ENCODE measurements around the gene MIP. TPM values are rescaled to one million over a fixed set of nuclear protein-coding genes. Genes with fewer than 3 reads are reported as not detected.

Gene MIP
- total RNA-seq, 1 donor from 2014 or later = not detected

DNA sequence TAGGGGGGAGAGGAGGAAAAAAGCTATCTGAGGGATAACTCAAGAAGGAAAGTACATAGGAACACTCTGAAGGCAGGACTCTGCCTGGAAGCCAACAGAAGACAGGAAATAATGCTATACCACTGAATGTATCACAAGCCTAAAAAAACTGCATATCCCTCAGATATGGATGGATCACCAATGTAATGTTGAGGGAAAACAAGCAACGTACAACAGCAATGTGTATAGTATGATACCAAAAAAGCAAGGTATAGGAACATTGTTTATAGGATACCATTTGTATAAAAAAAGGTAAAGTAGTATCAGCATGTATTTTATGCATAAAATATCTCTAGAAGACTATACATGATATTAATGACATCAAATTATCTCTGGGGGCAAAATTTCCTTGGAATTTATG, 30.1 kb upstream of the MIP start:
- TF ChIP-seq, protein P1, sequence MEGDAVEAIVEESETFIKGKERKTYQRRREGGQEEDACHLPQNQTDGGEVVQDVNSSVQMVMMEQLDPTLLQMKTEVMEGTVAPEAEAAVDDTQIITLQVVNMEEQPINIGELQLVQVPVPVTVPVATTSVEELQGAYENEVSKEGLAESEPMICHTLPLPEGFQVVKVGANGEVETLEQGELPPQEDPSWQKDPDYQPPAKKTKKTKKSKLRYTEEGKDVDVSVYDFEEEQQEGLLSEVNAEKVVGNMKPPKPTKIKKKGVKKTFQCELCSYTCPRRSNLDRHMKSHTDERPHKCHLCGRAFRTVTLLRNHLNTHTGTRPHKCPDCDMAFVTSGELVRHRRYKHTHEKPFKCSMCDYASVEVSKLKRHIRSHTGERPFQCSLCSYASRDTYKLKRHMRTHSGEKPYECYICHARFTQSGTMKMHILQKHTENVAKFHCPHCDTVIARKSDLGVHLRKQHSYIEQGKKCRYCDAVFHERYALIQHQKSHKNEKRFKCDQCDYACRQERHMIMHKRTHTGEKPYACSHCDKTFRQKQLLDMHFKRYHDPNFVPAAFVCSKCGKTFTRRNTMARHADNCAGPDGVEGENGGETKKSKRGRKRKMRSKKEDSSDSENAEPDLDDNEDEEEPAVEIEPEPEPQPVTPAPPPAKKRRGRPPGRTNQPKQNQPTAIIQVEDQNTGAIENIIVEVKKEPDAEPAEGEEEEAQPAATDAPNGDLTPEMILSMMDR (IDR thresholded peaks at IDR 0.05) = no peak
- TF ChIP-seq EZH2phosphoT487 (IDR thresholded peaks at IDR 0.05) (no peak), EZH2 (IDR thresholded peaks at IDR 0.05) (no peak)
- H3K4me3 Mint-ChIP-seq = no peak overlapping the region
- peaks cover 9% of the 10 kb centered on the region for H3F3A ChIP-seq (ENCODE audit: low read depth)
- no peaks in the 10 kb centered on the region for H3K36me3 ChIP-seq
- no peak overlapping the region for H2AFZ ChIP-seq (replicated peaks)
- H3K36me3 Mint-ChIP-seq = peaks cover 5% of the 10 kb centered on the region
- no peaks in the 10 kb centered on the region for H4K20me1 ChIP-seq (ENCODE audit: low read depth)
- H3K27ac ChIP-seq = no peak overlapping the region
- DNase-seq (ENCODE audit: low spot score) = no peak
- H3K4me3 ChIP-seq = no peak overlapping the region
- H3K4me1 Mint-ChIP-seq = peaks cover 9% of the 10 kb centered on the region
- no peak overlapping the region for H3K4me2 ChIP-seq
- peaks cover 14% of the 10 kb centered on the region for H3K9me3 Mint-ChIP-seq
- no peak overlapping the region for H3K27ac Mint-ChIP-seq
- no peaks in the 10 kb centered on the region for H3K4me1 ChIP-seq
- no peaks in the 10 kb centered on the region for H3K79me2 ChIP-seq (ENCODE audit: low read depth)
- H3K27me3 Mint-ChIP-seq (ENCODE audit: insufficient read depth, low read depth) = peaks cover 33% of the 10 kb centered on the region
- peaks cover 44% of the 10 kb centered on the region for H3K27me3 ChIP-seq
- no peak overlapping the region for H3K9ac ChIP-seq
- H3K9me3 ChIP-seq (ENCODE audit: low read depth) = no peaks in the 10 kb centered on the region

DNA sequence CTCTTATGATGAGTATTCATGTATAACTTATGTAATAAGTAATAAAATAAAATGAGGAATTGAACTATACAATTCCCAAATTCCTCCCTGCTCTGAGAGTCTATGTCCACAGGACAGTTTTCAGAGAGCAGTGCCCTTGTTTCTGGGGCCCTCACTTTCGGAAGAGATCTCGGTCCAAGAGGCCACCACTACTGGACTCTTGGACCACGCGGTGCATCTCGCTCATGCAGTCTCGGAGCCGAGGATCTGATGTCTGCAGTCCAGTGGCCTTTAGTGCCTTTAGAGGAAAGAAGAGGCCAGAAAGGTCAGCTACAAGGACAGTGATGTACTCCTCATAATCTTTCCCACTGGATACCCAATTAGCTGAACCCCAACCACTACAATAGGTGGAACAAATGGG, 25.2 kb upstream of the MIP start:
- Histone ChIP-seq H2AFZ (replicated peaks) (no peak overlapping the region), H3K27me3 (no peaks in the 10 kb centered on the region), H3K36me3 (no peaks in the 10 kb centered on the region), H3F3A (ENCODE audit: low read depth) (peaks cover 4% of the 10 kb centered on the region), H3K9me3 (ENCODE audit: low read depth) (no peaks in the 10 kb centered on the region), H4K20me1 (ENCODE audit: low read depth) (no peaks in the 10 kb centered on the region), H3K4me1 (no peaks in the 10 kb centered on the region), H3K27ac (no peak overlapping the region), H3K9ac (no peak overlapping the region), H3K79me2 (ENCODE audit: low read depth) (no peaks in the 10 kb centered on the region), H3K4me2 (no peak overlapping the region), H3K4me3 (no peak overlapping the region)
- no peaks in the 10 kb centered on the region for H3K4me1 Mint-ChIP-seq
- DNase-seq (ENCODE audit: low spot score) = no peak
- H3K9me3 Mint-ChIP-seq = no peaks in the 10 kb centered on the region
- TF ChIP-seq, protein P1 (IDR thresholded peaks at IDR 0.05) = no peak
- no peak for TF ChIP-seq EZH2 (IDR thresholded peaks at IDR 0.05)
- TF ChIP-seq EZH2phosphoT487 (IDR thresholded peaks at IDR 0.05) = no peak
- H3K27ac Mint-ChIP-seq = no peak overlapping the region
- peaks cover 2% of the 10 kb centered on the region for H3K27me3 Mint-ChIP-seq (ENCODE audit: insufficient read depth, low read depth)
- H3K36me3 Mint-ChIP-seq = peaks cover 7% of the 10 kb centered on the region
- no peak overlapping the region for H3K4me3 Mint-ChIP-seq

DNA sequence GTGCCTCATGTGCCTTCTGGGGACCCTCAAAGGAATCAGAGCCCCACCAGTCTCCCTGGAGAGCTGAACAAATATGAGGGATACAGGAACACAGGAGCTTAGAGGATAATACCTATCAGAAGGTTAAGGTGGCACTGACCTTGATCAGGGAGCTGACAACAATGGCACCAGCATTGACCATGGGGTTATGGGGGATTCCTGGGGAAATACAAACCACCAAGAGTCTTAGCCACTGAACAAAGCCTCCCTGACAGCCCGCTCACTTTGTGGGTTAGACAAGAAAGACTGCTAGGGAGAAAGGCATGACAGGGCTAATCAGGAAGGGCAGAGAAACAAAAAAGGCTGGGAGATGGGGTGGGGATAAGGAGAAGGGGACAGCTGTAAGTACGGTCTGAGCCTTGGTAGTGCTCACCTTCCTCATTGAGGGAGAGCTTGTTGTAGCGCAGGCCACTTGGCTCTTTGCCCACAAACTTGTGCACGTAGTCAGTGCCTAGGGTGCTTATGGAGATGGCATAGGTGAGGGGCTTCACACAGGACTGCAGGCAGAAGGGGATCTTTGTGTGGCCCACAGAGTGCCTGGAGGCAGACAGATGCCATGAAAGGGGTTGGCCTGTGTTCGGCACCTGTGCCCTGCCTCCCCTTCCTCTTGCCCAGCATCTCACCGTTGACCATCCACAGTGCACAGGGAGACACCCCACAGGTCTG, 23.2 kb upstream of the MIP start:
- Histone ChIP-seq H3K4me1 (no peaks in the 10 kb centered on the region), H3K79me2 (ENCODE audit: low read depth) (no peaks in the 10 kb centered on the region), H3K4me3 (no peak overlapping the region), H3K9ac (no peak overlapping the region), H4K20me1 (ENCODE audit: low read depth) (no peaks in the 10 kb centered on the region), H3K4me2 (no peak overlapping the region), H3F3A (ENCODE audit: low read depth) (no peaks in the 10 kb centered on the region), H2AFZ (replicated peaks) (no peak overlapping the region), H3K27ac (no peak overlapping the region), H3K36me3 (no peaks in the 10 kb centered on the region), H3K9me3 (ENCODE audit: low read depth) (no peaks in the 10 kb centered on the region), H3K27me3 (no peaks in the 10 kb centered on the region)
- TF ChIP-seq EZH2 (IDR thresholded peaks at IDR 0.05) (no peak), EZH2phosphoT487 (IDR thresholded peaks at IDR 0.05) (no peak)
- TF ChIP-seq, protein P1 (IDR thresholded peaks at IDR 0.05) = no peak
- Mint-ChIP-seq H3K9me3 (no peaks in the 10 kb centered on the region), H3K36me3 (peaks cover 9% of the 10 kb centered on the region), H3K27me3 (ENCODE audit: insufficient read depth, low read depth) (peaks cover 2% of the 10 kb centered on the region), H3K4me3 (no peak overlapping the region), H3K27ac (peak overlapping the region; percentile 34), H3K4me1 (no peaks in the 10 kb centered on the region)
- DNase-seq (ENCODE audit: low spot score) = no peak

Data from neural progenitor cell (in vitro differentiated cells).